Duodenal mucosa (tissue), 2 donors: ENCODE measurements around the gene ANKRD16.

Experiments used
- H3K27ac ChIP-seq: one replicate; pipeline ENCODE4 v1.7.0; 2013; ENCODE audit warnings: low read depth, low read length
- H3K27me3 ChIP-seq, 2 donors: one replicate each; pipeline ENCODE4 v1.7.0; 2013; ENCODE audit warnings: low read length in 2 of 2, control low read depth in 1 of 2; ENCODE audit not compliant: insufficient read depth in 2 of 2, control insufficient read depth in 1 of 2
- H3K36me3 ChIP-seq, 2 donors: one replicate each; pipeline ENCODE4 v1.7.0; 2013; ENCODE audit warnings: low read length in 2 of 2, control low read depth in 1 of 2; ENCODE audit not compliant: insufficient read depth in 2 of 2, control insufficient read depth in 1 of 2
- H3K4me1 ChIP-seq, 2 donors: one replicate each; pipeline ENCODE4 v1.7.0; 2013; ENCODE audit warnings: low read length in 2 of 2, control low read depth in 1 of 2; ENCODE audit not compliant: insufficient read depth in 2 of 2, control insufficient read depth in 1 of 2
- H3K4me3 ChIP-seq, 2 donors: one replicate each; pipeline ENCODE4 v1.7.0; 2013; ENCODE audit warnings: low read length in 2 of 2, low read depth in 1 of 2
- H3K9ac ChIP-seq, 2 donors: one replicate each; pipeline ENCODE4 v1.7.0; 2013; ENCODE audit warnings: low read length in 2 of 2, low read depth in 1 of 2
- H3K9me3 ChIP-seq, 2 donors: one replicate each; pipeline ENCODE4 v1.7.0; 2013; ENCODE audit warnings: low read length in 2 of 2, control low read depth in 1 of 2; ENCODE audit not compliant: control insufficient read depth in 1 of 2

ANKRD16 gene

GRCh38 chr10:5889624-5890451 is at the start of gene ANKRD16, which contains the start of gene FBH1:
Gene ANKRD16, minus strand, starts transcription at chr10:5889893. Its CDS starts 539 bp downstream, at chr10:5889354.
Gene FBH1, plus strand, starts transcription at chr10:5890243. Its CDS starts 103 bp downstream, at chr10:5890346.
- Histone ChIP-seq H3K27me3 (no peaks in the 10 kb centered on the region), H3K36me3 (peaks cover 4 to 20% of the 10 kb centered on the region in 2 donors), H3K4me3 (peak within 1 kb of the TSS; percentile 96 to 98), H3K27ac (peak within 1 kb of the TSS; percentile 57), H3K9me3 (no peaks in the 10 kb centered on the region), H3K4me1 (peaks cover 38 to 41% of the 10 kb centered on the region in 2 donors), H3K9ac (peak within 1 kb of the TSS; percentile 80 to 91)

GRCh38 chr10:5938291-5938690 is 48.6 kb upstream of the ANKRD16 start:
- Histone ChIP-seq H3K4me1 (peaks cover 0 to 5% of the 10 kb centered on the region in 2 donors), H3K27me3 (no peaks in the 10 kb centered on the region), H3K36me3 (peaks cover 31 to 41% of the 10 kb centered on the region in 2 donors), H3K9me3 (no peaks in the 10 kb centered on the region), H3K4me3 (no peak overlapping the region), H3K27ac (no peak overlapping the region), H3K9ac (no peak overlapping the region)

GRCh38 chr10:5937016-5937415 is 47.3 kb upstream of the ANKRD16 start:
- Histone ChIP-seq H3K4me3 (no peak overlapping the region), H3K4me1 (peaks cover 0 to 5% of the 10 kb centered on the region in 2 donors), H3K27ac (no peak overlapping the region), H3K27me3 (no peaks in the 10 kb centered on the region), H3K36me3 (peaks cover 31 to 51% of the 10 kb centered on the region in 2 donors), H3K9me3 (no peaks in the 10 kb centered on the region), H3K9ac (no peak overlapping the region)

- H3K27me3 ChIP-seq = no peaks in the 10 kb centered on the region
- H3K9ac ChIP-seq = no peak overlapping the region
- peaks cover 31 to 65% of the 10 kb centered on the region in 2 donors for H3K36me3 ChIP-seq
- H3K4me3 ChIP-seq = no peak overlapping the region
- no peaks in the 10 kb centered on the region for H3K9me3 ChIP-seq
- H3K27ac ChIP-seq = no peak overlapping the region
- no peaks in the 10 kb centered on the region for H3K4me1 ChIP-seq
These were observed 45.9 kb upstream of the ANKRD16 start for GRCh38 chr10:5935628-5936027.

- Histone ChIP-seq H3K4me3 (no peak overlapping the region), H3K4me1 (no peaks in the 10 kb centered on the region), H3K9ac (no peak overlapping the region), H3K36me3 (peaks cover 44 to 79% of the 10 kb centered on the region in 2 donors), H3K9me3 (no peaks in the 10 kb centered on the region), H3K27ac (no peak overlapping the region), H3K27me3 (no peaks in the 10 kb centered on the region)
These were observed 44.3 kb upstream of the ANKRD16 start for GRCh38 chr10:5933909-5934546.

GRCh38 chr10:5932345-5932744 is 42.7 kb upstream of the ANKRD16 start:
- Histone ChIP-seq H3K4me1 (no peaks in the 10 kb centered on the region), H3K27ac (no peak overlapping the region), H3K9me3 (no peaks in the 10 kb centered on the region), H3K36me3 (peaks cover 42 to 78% of the 10 kb centered on the region in 2 donors), H3K27me3 (no peaks in the 10 kb centered on the region), H3K4me3 (no peak overlapping the region), H3K9ac (no peak overlapping the region)

- Histone ChIP-seq H3K27me3 (no peaks in the 10 kb centered on the region), H3K4me1 (no peaks in the 10 kb centered on the region), H3K27ac (no peak overlapping the region), H3K9me3 (no peaks in the 10 kb centered on the region), H3K9ac (no peak overlapping the region), H3K36me3 (peaks cover 28 to 78% of the 10 kb centered on the region in 2 donors), H3K4me3 (no peak overlapping the region)
These were observed 40.6 kb upstream of the ANKRD16 start for GRCh38 chr10:5930272-5930671.

GRCh38 chr10:5929442-5929841 is 39.7 kb upstream of the ANKRD16 start:
- no peaks in the 10 kb centered on the region for H3K9me3 ChIP-seq
- H3K4me1 ChIP-seq = no peaks in the 10 kb centered on the region
- H3K36me3 ChIP-seq = peaks cover 35 to 81% of the 10 kb centered on the region in 2 donors
- H3K27me3 ChIP-seq = no peaks in the 10 kb centered on the region
- H3K4me3 ChIP-seq = no peak overlapping the region
- H3K9ac ChIP-seq = no peak overlapping the region
- no peak overlapping the region for H3K27ac ChIP-seq

- peaks cover 46 to 92% of the 10 kb centered on the region in 2 donors for H3K36me3 ChIP-seq
- H3K4me1 ChIP-seq = no peaks in the 10 kb centered on the region
- H3K4me3 ChIP-seq = no peak overlapping the region
- no peak overlapping the region for H3K9ac ChIP-seq
- no peaks in the 10 kb centered on the region for H3K9me3 ChIP-seq
- H3K27ac ChIP-seq = no peak overlapping the region
- no peaks in the 10 kb centered on the region for H3K27me3 ChIP-seq
These were observed 37.6 kb upstream of the ANKRD16 start for GRCh38 chr10:5927306-5927705.

GRCh38 chr10:5924889-5925288 is 35.2 kb upstream of the ANKRD16 start:
- no peaks in the 10 kb centered on the region for H3K4me1 ChIP-seq
- no peaks in the 10 kb centered on the region for H3K9me3 ChIP-seq
- no peak overlapping the region for H3K4me3 ChIP-seq
- no peak overlapping the region for H3K27ac ChIP-seq
- H3K27me3 ChIP-seq = no peaks in the 10 kb centered on the region
- H3K36me3 ChIP-seq = peaks cover 62 to 94% of the 10 kb centered on the region in 2 donors
- H3K9ac ChIP-seq = no peak overlapping the region
